Central memory CD4-positive, alpha-beta T cell (primary cell): ENCODE data around the gene FFAR1.
"Not testable (repeated sequence)": the region's sequence is repeated elsewhere in the genome, so short reads cannot be mapped to it uniquely, and the experiment has no call there.

Experiments
- DNase-seq: peaks from one replicate; pipeline ENCODE4 v3.0.0; 2022

Gene FFAR1

DNA sequence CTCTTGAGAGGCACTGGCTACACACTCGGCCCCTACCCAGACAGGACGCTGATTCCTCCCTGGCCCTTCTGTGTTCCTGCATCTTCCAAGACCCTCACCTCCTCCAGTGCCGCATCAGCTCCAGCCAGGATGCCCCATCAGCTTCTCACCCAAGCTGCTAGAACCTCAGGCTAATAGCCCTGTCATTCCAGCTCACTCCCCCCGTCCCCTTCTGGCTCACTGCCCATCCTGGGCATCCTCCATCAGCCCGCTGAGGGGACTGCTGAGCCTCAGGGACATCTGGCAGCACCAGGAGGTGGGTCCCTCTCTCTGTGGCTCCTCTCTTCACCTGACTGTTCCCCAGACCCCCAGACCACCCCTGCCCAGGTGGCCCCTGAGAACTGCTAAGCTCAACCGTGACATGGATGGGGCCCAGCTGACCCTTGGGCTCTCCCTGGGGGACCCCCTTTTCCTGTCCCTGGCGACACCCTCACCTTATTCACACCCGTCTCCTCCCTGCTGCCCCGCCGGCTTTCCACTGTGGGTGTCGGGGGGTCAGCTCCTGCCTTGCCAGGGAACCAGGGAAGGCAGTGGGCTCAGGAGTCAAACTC is 15.4 kb downstream of the FFAR1 start:
- DNase-seq, result no peak

DNA sequence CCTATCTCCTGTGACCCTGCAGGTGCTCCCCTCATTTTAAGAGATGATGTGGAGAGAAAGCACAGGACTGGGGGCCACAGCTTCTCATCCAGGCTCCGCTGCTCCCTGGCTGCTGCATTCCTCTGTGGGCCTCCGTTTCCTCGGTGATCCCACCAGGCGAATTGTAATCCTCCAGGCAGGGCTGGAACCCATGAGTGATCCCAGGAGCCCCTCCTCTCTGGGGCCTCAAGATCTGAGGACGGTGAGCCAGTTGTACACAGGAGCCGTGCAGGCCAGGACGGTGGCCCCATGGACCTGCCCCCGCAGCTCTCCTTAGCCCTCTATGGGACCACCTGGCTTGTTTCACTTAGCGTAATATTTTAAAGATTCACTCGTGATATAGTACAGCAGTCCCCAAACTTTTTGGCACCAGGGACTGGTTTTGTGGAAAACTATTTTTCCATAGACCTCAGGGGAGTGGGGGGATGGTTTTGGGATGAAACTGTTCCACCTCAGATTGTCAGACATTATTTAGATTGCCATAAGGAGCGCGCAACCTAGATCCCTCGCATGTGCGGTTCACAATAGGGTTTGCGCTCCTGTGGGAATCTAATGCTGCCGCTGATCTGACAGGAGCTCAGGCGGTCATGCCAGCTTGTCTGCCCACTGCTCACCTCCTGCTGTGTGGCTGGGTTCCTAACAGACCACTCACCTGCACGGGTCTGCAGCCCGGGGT is 16.2 kb downstream of the FFAR1 start:
- DNase-seq, result no peak

DNA sequence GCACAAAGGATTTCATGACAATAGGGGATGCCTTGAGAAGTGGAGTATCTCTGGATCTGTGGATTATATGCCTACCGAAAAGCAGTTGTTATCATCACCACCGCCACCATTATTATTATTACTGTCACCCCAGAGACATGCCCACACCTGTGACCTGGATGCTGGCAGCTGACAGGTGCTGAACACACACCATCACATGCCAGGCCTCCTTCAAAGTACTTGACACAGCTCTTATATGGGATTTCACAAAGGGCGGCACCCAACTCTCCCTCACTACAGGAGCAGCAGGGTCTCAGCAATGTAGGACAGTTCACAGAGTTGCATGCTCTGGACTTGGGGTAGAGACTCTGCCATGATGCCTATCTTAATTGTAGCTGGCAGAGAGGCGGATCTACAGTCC is 17.6 kb downstream of the FFAR1 start:
- no peak for DNase-seq

DNA sequence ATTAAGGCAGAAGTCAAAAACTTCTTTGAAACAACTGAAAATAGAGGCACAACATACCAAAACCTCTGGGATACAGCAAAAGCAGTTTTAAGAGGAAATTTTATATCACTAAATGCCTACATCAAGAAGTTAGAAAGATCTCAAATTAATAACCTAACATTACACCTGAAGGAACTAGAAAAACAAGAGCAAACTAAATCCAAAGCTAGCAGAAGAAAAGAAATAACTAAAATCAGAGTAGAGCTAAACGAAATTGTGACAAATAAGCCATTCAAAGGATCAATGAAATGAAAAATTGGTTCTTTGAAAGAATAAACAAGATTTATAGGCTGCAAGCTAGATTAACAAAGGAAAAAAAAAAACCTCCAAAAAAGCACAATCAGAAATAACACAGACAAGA is 20.7 kb downstream of the FFAR1 start:
- no peak for DNase-seq

DNA sequence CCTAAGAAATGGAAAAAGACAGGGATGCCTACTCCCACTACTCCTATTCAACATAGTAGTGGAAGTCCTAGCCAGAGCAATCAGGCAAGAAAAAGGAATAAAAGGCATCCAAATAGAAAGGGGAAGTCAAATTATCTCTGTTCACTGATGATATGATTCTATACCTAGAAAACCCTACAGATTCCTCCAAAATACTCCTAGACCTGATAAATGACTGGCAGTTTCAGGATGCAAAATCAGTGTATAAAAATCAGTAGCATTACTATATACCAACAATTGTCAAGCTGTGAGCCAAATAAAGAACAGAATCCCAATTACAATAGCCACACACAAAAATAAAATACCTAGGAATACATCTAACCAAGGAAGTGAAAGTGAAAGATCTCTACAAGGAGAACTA is 21.8 kb downstream of the FFAR1 start:
- DNase-seq, result no peak

DNA sequence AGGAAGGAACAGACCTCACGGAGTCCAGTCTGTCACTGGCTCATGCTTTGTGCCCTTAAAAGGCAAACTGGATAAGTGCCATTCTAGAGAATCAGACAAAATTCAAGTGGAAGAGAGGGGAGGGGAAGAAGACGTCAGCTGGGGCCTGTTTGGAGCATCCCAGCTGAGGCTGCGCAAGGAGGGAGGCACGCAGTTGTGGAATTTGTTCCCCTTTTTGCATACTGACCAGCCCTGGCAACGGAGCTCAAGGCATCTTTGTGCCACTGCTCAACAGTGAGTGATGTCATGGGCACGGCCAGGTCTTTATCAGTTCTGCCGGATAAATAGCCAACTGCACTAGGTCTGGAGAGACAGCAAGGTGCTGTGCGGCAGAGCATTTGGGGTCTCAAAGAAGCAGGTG is 23.0 kb downstream of the FFAR1 start, which contains the start of gene GPR42:
Gene GPR42, plus strand, starts transcription at position 347 of the 400 bp plus-strand sequence. CDS start 292 bp downstream, outside the sequence.
- no peak for DNase-seq

DNA sequence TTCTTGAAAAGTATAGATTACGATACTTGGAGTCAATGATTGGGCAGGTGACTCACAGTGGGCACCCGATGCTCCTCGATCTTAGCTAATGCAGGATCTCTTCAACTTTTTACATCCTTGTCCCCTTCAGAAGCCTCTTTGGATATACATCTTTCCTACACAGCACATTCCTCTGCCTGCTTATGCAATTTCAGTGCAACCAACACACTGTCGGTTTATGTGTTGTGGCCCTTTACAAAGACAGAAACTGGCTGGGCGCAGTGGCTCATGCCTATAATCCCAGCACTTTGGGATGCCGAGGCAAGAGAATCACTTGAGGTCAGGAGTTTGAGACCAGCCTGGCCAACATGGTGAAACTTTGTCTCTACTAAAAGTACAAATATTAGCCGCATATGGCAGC is 25.8 kb downstream of the FFAR1 start:
- DNase-seq, result no peak

DNA sequence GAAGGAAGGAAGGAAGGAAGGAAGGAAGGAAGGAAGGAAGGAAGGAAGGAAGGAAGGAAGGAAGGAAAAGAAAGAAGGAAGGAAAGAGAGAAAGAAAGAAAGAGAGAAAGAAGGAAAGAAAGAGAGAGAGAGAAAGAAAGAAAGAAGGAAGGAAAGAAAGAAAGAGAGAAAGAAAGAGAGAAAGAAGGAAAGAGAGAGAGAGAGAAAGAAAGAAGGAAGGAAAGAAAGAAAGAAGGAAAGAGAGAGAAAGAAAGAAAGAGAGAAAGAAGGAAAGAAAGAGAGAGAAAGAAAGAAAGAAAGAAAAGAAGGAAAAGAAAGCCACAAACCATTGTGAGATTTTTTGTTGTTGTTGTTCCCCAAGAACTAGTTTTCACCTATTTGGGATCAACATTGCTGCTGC is 26.3 kb downstream of the FFAR1 start:
- not testable (repeated sequence) for DNase-seq

DNA sequence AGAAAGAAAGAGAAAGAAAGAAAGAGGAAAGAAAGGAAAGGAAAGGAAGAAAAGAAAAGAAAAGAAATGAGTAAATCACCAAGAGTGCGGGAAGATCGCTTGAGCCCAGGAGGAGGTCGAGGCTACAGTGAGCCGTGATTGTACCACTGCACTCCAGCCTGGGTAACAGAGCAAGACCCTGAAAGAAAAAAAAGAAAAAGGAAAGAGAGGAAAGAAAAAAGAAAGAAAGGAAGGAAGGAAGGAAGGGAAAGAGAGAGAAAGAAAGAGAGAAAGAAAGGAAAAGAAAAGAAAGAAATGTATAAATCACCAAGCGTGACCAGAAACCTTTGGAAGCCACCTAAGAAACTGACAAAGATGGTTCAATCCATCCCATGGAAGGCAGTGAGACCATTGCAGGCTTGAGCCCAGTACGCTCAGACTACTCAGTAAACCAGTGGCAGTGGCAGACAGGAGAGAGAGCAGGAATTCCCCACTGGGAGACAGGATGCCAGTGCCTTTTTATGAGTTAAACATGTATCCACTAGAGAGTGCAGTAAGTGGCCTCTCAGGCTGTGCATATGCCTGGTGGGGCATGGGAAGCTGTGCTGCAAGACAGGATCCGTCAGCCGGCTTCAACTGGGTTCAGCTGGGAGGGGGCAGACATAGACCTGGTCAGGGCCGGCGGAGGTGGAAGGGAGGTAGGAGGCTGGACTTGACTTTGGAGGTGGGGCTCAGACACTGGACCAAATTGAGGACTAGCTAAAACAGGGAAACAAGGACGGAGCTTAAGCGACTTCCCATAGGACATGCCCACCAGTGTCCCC is 28.0 kb downstream of the FFAR1 start:
- DNase-seq, result no peak

DNA sequence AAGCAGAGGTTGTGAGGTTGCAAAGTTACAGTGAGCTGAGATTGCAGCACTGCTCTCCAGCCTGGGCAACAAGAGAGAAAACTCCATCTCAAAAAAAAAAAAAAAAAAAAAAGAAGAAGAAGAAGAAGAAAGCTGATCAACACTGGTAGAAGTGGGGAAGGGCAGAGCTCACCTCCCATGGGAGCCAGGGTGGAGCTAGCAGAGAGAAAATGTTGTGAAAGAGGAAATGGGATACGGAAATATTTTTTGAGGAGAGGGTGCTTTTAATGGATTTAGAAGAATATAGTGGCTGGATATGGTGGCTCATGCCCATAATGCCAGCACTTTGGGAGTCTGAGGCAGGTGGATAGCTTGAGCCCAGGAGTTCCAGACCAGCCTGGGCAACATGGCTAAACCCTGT is 30.0 kb downstream of the FFAR1 start:
- no peak for DNase-seq

DNA sequence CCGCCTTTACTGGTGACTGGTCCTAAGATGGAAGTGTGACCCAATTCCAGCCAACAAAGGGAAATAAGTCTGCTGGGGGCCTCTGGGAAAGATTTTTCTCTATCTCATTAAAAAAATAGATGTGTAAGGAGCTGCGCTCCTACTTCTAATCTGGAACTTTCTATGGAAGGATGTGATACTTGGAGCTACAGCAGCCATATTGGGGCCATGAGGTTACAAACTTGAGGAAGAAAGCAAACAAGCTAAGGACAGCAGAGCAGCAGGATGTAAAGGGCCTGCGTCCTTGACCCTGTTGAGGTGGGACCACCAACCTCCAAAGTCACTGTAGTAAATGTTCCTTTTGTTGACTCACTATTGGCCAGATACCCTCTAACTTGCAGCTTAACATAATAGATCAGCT is 30.7 kb downstream of the FFAR1 start:
- DNase-seq, result no peak

DNA sequence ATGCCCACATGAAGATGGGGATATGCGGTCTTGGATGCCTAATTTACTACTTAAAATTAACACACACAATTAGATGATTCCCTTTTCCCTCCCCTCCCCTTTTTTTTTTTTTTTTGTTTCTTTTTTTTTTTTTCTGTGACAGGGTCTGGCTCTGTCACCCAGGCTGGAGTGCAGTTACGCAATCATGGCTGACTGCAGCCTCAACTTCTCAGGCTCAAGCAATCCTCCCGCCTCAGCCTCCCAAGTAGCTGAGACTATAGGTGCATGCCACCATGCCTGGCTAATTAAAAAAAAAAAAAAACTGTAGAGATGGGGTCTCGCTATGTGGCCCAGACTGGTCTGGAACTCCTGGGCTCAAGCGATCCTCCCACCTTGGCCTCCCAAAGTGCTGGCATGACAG is 31.8 kb downstream of the FFAR1 start:
- DNase-seq, result not testable (repeated sequence)

DNA sequence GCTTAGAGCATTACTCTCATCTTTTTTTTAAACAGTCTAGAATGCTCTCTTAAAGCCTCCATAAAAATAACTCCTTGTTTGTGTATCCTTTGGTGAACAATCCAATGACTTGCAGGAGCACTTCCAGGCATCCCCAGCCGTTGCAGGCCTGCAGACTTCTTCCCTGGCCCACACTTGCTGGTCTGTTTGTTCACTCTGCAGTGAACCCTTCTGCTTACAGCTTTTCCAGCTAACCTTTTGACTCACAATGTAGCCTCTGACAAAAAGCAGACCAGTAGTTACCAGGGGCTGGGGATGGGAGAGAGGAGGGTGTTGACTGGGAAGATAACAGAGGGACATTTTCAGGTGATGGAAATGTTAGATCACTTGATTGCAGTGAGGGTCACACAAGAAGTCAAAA is 32.3 kb downstream of the FFAR1 start:
- no peak for DNase-seq

DNA sequence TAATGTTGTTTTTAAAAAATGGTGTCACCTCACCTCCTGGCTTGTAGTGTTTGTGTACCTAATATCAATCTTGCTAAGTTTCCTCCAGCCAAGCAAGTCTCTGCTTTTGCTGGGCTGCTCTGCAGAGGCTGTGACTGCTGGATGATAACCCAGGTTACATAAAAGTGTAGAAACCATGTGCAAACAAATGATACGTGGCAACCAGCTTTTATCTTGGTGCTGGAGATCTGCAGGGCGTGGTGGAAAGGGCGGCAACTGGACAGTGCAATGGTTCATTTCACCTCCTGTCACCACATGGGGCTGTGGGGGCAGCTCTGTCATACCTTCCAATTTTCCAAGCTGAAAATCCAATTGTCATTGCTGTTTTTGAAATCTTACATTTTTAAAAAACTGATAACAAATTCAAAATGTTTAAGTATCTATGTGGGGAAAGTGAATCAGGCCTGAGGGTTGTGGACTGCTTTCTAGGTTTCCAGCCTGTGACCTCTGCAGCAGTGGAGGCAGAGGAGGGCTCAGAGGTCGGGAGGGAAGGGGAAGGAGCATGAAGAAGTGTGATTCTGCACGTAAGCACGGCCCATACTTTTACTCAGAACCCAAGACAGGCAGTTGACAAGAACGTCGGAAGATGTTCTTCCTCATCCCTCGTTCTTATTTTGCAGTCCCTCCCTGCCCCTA is 32.9 kb downstream of the FFAR1 start:
- DNase-seq, result no peak

DNA sequence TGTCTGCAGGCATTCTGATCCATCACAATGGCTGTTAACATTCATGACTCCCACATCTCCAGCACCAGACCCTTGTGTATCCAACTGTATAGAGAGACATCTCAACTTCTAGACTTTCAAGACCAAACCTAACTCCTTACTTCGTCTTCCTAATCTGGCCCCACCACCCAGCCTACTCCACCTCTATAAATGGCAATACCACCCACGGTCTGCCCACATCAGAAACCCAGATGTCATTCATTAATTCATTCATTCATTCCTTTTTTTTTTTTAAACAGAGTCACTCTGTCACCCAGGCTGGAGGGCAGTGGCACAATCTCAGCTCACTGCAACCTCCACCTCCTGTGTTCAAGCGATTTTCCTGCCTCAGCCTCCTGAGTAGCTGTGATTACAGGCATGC is 33.6 kb downstream of the FFAR1 start:
- DNase-seq, result no peak

DNA sequence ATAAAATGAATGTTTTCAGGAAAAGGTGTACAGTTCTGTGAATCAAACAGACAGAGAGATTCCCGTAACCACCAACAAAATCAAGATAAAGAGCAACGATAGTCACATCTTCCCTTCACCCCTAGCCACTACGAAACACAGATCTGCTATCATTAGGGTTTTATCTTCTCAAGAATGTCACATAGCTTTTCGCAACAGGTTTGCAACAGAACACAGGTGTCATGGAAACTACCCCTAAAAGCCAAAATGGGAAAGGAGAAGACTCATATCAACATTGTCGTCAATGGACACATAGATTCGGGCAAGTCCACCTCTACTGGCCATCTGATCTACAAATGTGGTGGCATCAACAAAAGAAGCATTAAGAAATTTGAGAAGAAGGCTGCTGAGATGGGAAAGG is 34.2 kb downstream of the FFAR1 start:
- DNase-seq, result no peak

DNA sequence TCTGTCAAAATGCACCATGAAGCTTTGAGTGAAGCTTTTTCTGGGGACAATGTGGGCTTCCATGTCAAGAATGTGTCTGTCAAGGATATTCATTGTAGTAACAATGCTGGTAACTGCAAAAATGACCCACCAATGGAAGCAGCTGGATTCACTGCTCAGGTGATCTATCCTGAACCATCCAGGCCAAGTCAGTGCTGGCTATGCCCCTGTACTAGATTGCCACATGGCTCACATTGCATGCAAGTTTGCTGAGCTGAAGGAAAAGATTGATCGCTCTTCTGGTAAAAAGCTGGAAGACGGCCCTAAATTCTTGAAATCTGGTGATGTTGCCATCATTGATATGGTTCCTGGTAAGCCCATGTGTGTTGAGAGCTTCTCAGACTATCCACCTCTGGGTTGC is 35.8 kb downstream of the FFAR1 start:
- no peak for DNase-seq

DNA sequence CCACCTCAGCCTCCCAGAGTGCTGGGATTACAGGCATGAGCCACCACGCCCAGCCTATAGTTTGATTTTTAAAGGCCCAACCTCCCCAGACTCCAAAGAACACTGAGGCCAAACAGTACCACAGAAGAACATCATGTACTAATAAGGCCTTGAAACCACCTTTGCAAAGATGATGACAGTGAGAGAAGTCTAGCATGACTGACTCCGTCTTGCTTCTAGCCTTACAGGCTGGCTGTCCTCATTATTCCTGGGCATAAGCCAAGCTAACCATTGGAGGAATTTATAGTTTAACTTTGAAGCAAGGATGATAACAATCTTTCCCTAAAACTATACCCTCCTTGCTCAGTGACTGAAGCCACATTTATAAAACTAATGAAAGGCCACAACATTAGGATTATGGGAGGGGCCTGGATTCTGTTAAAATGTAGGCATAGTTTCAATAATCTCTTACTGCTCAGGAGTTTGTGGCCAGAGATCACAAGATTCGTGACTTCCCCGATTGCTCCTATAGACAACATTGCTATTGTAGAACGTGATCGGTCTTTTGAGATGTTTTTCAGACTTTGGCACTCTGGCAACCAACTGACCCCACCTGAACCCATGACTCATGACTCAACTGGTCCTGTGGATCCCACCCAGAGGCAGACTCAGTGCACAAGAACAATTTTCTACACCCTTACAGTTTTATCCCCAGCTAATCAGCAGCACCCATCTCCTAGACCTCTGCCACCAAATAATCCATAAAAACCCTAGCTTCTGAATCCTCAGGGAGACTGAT is 40.8 kb downstream of the FFAR1 start:
- no peak for DNase-seq

DNA sequence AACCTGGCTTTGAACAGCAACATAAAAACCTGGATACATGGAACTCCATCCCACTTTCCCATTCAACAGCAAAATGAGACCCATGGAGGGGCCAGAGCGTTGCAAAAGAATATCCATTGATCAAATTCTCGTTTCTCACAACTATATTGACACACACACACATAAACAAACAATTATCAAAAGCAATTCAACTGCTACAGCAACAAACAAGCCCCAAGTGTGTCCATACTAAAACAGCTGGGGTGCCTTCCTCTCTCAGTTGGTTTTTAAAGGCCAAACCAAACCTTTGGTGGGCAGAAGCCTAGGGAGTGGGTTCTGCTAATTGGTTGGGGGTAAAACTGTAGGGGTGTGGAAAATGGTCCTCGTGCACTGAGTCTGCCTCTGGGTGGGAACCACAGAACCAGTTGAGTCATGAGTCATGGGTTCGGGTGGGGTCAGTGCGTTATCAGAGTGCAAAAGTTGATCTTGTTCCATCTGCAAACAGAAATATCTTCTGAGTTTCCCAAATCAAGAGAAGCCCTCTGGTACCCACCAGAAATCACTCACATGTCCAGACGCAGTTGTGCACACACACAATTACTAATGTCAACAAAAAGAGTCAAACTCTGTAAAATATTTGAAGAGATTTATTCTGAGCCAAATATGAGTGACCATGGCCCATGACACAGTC is 41.6 kb downstream of the FFAR1 start:
- no peak for DNase-seq

DNA sequence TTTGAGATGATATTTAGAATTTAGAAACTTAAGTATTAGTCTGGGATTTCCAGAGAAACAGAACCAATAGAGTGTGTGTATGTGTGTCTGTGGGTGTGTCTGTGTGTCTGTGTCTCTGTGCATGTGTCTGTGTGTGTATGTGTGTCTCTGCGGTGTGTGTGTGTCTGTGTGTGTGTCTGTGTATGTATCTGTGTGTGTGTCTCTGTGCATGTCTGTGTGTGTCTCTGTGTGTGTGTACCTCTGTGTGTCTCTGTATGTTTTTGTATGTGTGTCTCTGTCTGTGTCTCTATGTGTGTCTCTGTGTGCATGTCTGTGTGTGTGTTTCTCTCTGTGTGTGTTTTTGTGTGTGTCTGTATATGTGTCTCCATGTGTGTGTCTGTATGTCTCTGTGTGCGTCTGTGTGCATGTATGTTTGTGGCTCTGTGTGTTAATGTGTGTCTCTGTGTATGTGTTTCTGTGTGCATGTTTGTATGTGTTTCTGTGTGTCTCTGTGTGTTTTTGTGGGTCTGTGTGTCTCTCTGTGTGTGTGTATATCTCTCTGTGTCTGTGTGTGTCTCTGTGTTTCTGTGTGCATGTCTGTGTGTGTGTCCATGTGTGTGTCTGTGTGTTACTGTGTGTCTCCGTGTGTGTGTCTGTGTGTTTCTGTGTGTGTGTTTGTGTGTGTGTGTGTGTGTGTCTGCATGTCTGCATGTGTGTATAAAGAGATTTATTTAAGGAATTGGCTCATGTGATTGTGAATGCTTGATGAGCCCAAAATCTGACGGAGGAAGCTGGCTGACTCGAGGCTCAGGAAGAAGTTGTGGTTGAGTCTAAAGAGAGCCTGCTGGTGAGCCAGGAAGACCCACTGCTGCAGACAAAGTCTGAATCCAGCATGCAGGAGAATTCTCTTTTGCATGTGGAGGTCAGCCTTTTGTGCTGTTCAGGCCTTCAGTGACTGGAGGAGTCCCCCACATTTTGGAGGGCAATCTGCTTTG is 45.3 kb downstream of the FFAR1 start:
- no peak for DNase-seq
